Measurements from ENCODE around the gene C6orf136.

DNA sequence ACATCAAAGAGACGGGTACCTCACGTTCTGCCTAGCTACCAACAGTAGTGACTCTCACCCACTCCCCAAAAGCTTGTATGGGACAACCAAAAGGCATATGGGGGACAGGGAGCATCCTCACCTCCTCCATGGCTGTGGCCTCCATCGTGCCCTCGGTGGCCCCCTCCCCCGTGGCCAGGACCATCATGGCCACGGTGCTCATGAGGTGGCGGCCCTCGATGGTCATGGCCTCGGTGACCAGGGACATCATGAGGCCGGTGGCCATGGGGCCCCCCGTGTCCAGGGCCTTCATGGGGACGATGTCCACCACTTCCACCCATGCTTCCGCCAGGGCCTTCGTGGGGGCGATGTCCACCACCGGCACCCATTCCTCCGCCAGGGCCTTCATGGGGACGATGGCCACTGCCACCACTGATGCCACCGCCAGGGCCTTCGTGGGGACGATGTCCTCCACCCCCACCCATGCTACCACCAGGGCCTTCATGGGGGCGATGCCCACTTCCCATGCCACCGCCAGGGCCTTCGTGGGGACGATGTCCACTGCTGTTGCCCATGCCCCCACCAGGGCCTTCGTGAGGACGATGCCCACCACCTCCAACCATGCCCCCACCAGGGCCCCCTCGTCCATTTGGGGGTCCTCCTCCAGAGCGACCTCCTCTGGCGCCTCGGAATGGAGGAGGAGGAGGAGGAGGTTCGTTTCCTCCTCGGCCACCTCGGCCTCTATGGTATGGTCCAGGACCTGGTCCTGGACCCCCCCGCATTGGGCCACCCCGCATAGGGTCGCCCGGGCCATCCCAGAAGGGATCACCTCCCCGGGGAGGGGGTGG is 44.9 kb upstream of the C6orf136 start:
- TF ChIP-seq SUZ12 (IDR thresholded peaks at IDR 0.05; ENCODE audit: extremely low read depth, insufficient read depth, insufficient read length) (no peak), ZNF274 (IDR thresholded peaks at IDR 0.05; ENCODE audit: low read depth, low read length) (no peak), YY1 (IDR thresholded peaks at IDR 0.05; ENCODE audit: insufficient read depth, insufficient read length) (no peak)
